Measurements from ENCODE around the gene CETN1.

The CETN1 gene

GRCh38 chr18:610214-610928 is 30.2 kb downstream of the CETN1 start:
- TF ChIP-seq CTCF (IDR thresholded peaks at IDR 0.05; ENCODE audit: insufficient read depth, low read depth, low read length, missing control alignments): no peak
- DNase-seq (ENCODE audit: low read depth): no peak

GRCh38 chr18:612156-612555 is 32.0 kb downstream of the CETN1 start:
- TF ChIP-seq CTCF (IDR thresholded peaks at IDR 0.05; ENCODE audit: insufficient read depth, low read depth, low read length, missing control alignments): no peak
- DNase-seq (ENCODE audit: low read depth): no peak
- no peak overlapping the region for H3K4me3 ChIP-seq (ENCODE audit: low read depth, low read length)

More at GRCh38 chr18:610214-610928, 30.2 kb downstream of the CETN1 start:
- H3K4me3 ChIP-seq (ENCODE audit: low read depth, low read length): no peak overlapping the region

GRCh38 chr18:614193-614592 is 34.0 kb downstream of the CETN1 start:
- no peak for DNase-seq (ENCODE audit: low read depth)
- TF ChIP-seq CTCF (IDR thresholded peaks at IDR 0.05; ENCODE audit: insufficient read depth, low read depth, low read length, missing control alignments): no peak
- H3K4me3 ChIP-seq (ENCODE audit: low read depth, low read length): no peak overlapping the region

DNA sequence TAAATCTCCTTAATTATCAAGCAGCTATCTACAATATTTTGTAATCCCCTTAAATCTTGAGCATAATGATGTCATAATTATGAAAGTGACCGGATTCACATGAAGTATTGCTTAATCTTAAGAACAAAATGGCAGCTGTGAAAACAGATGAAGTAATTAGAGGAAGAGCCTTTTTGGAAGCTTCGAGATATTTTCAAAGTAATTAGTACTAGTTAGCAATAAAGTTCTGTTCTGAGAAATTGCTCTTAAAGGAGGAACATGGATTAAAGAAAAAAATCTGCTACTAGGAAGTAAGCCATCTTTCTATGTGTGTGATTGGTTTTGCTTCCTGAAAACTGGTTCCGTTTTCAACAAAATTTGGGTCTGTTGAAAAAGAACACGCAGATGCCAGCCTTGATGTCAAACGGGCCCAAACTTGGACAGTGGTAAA is 34.9 kb downstream of the CETN1 start:
- no peak for TF ChIP-seq CTCF (IDR thresholded peaks at IDR 0.05; ENCODE audit: insufficient read depth, low read depth, low read length, missing control alignments)
- H3K4me3 ChIP-seq (ENCODE audit: low read depth, low read length): no peak overlapping the region
- DNase-seq (ENCODE audit: low read depth): no peak

- no peak for DNase-seq (ENCODE audit: low read depth)
- H3K4me3 ChIP-seq (ENCODE audit: low read depth, low read length): no peak overlapping the region
- no peak for TF ChIP-seq CTCF (IDR thresholded peaks at IDR 0.05; ENCODE audit: insufficient read depth, low read depth, low read length, missing control alignments)
Observed at GRCh38 chr18:615773-616172, 35.6 kb downstream of the CETN1 start.

GRCh38 chr18:616380-616995 is 36.3 kb downstream of the CETN1 start:
- H3K4me3 ChIP-seq (ENCODE audit: low read depth, low read length): no peak overlapping the region
- DNase-seq (ENCODE audit: low read depth): peak; percentile 40
- peak; percentile 53 for TF ChIP-seq CTCF (IDR thresholded peaks at IDR 0.05; ENCODE audit: insufficient read depth, low read depth, low read length, missing control alignments)
